CD4-positive, alpha-beta T cell treated with Interleukin-6 for 4 hours (primary cell): ENCODE data around the gene HIBCH.
"Not testable (repeated sequence)": the region's sequence is repeated elsewhere in the genome, so short reads cannot be mapped to it uniquely, and the experiment has no call there.

Experiments used
- DNase-seq: peaks from one replicate; pipeline ENCODE4 v3.0.0-alpha.2; 2020; ENCODE audit warnings: mixed read lengths

HIBCH gene

GRCh38 chr2:190340369-190340768, 20.7 kb upstream of the HIBCH start:
- DNase-seq, result no peak

GRCh38 chr2:190339394-190339793, 19.8 kb upstream of the HIBCH start:
- DNase-seq, result no peak

GRCh38 chr2:190338453-190338852, 18.8 kb upstream of the HIBCH start:
- DNase-seq, result no peak

GRCh38 chr2:190336420-190336819, 16.8 kb upstream of the HIBCH start:
- no peak for DNase-seq

GRCh38 chr2:190335584-190335983, 16.0 kb upstream of the HIBCH start:
- not testable (repeated sequence) for DNase-seq

- no peak for DNase-seq
Measured at GRCh38 chr2:190335225-190335559, 15.6 kb upstream of the HIBCH start.

GRCh38 chr2:190334479-190335224, 15.0 kb upstream of the HIBCH start:
- no peak for DNase-seq

- DNase-seq, result no peak
Measured at GRCh38 chr2:190333928-190334327, 14.3 kb upstream of the HIBCH start.

- no peak for DNase-seq
Measured at GRCh38 chr2:190333395-190333794, 13.8 kb upstream of the HIBCH start.

- no peak for DNase-seq
Measured at GRCh38 chr2:190328573-190329147, 9.0 kb upstream of the HIBCH start.

GRCh38 chr2:190327867-190328572, 8.4 kb upstream of the HIBCH start:
- no peak for DNase-seq

GRCh38 chr2:190325588-190325987, 6.0 kb upstream of the HIBCH start:
- DNase-seq, result no peak

- DNase-seq, result no peak
Measured at GRCh38 chr2:190323406-190323805, 3.8 kb upstream of the HIBCH start.

GRCh38 chr2:190320696-190321095, 1.1 kb upstream of the HIBCH start:
- DNase-seq, result no peak

- peak; percentile 40 for DNase-seq
Measured at GRCh38 chr2:190318931-190319554, 583 bp downstream of the HIBCH start.

GRCh38 chr2:190318514-190318913, 1.1 kb downstream of the HIBCH start:
- no peak for DNase-seq

GRCh38 chr2:190315273-190315672, 4.4 kb downstream of the HIBCH start:
- DNase-seq, result no peak

GRCh38 chr2:190313880-190314279, 5.7 kb downstream of the HIBCH start:
- no peak for DNase-seq

GRCh38 chr2:190312635-190313025, 7.0 kb downstream of the HIBCH start:
- not testable (repeated sequence) for DNase-seq

GRCh38 chr2:190311893-190312634, 7.6 kb downstream of the HIBCH start:
- DNase-seq, result no peak

- no peak for DNase-seq
Measured at GRCh38 chr2:190308031-190308430, 11.6 kb downstream of the HIBCH start.

- no peak for DNase-seq
Measured at GRCh38 chr2:190304404-190304803, 15.2 kb downstream of the HIBCH start.

GRCh38 chr2:190303647-190304046, 16.0 kb downstream of the HIBCH start:
- no peak for DNase-seq
